Stimulated activated CD8-positive, alpha-beta memory T cell treated with anti-CD3 and anti-CD28 coated beads, Interleukin-7, amount 100 ng/mL, for 1 hour (primary cell): ENCODE data around the gene NBEA.

ENCODE experiments used
- DNase-seq, 2 donors: peaks; one replicate each; pipeline ENCODE4 v3.0.0-alpha.2; 2020; ENCODE audit warnings: low read depth in 2 of 2

Gene NBEA

GRCh38 chr13:35514061-35514477, 572.0 kb downstream of the NBEA start:
- DNase-seq: no peak

GRCh38 chr13:35514801-35515502, 572.9 kb downstream of the NBEA start:
- no peak for DNase-seq

- DNase-seq: no peak
Observed at GRCh38 chr13:35518337-35518946, 576.4 kb downstream of the NBEA start.

GRCh38 chr13:35524171-35524570, 582.1 kb downstream of the NBEA start:
- no peak for DNase-seq

DNA sequence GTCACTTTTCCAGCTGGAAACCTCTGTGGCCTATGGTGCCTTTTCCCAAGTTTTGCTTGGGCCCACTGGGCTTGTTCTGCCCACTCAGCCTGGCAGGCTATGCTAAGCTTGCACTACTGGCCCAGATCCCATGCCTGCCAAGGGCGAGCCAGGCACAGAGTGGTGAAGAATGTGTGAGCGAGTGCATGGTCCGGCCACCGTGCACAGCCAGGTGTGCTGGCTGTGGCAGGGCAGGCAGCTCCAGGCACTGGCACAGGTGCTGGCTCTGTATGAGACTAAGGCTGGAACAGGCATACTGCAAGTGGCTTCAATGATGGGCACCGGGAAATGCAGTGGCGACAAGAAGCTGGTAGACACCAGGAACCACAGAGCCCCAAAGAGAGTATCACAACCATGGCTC, 584.5 kb downstream of the NBEA start:
- no peak for DNase-seq

GRCh38 chr13:35527451-35527850, 585.4 kb downstream of the NBEA start:
- no peak for DNase-seq

DNA sequence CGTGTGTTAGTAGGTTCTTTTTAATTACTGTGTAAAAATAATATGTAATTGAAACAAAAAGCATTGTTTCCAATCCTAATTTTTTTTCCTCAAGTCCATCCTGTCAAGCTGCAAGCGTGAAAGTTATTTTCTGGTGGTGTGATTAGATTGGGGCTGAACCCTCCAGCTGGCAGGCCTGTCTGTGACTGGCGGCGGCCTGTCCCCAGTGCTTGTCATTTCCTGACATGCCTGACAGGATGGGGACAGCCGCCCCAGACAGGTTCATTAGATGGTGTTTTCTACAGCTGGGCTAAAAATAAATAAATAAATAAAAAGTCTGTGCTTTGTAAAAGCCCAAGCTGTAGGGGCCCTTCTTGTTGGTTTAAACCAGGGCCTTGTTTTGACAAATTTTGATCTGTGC, 588.1 kb downstream of the NBEA start:
- no peak for DNase-seq

DNA sequence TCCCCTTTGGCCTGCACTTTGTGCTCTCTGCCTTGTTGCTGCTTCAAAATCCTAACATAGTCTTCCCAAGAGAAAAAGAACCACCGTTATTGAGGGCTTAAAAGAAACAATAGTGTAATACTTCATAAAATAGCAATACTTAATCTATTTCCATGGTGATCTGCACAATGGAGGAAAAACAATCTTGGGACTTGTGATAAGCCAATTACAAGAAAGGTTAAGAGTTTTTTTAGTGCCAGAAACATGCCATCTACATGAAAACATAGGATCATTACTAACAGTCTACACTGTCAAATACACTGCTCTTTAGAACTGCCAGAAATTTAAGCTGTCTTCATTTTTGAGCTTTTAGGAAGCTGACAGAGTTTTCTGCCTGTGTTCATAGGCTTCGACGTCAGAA, 588.5 kb downstream of the NBEA start:
- DNase-seq: no peak

- DNase-seq: no peak
Observed at GRCh38 chr13:35531526-35531925, 589.5 kb downstream of the NBEA start.

DNA sequence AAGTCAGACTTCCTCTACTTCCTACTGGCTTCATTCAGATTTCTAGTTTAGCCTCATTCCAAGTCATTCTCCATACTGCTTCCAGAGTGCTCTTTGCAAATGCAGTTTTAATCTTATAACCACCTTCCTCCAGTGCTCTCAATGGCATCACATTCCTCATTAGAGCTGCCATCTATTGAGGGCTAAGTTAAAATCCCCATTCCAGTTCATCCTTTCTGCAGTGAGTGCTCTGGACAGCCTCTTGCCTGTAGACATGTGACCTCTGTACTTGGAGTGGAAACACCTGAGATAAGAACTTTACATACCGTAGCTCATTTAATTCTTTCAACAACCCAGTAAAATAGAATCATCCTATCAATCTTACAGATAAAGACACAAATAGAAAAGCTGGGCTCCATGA, 592.3 kb downstream of the NBEA start:
- no peak for DNase-seq

DNA sequence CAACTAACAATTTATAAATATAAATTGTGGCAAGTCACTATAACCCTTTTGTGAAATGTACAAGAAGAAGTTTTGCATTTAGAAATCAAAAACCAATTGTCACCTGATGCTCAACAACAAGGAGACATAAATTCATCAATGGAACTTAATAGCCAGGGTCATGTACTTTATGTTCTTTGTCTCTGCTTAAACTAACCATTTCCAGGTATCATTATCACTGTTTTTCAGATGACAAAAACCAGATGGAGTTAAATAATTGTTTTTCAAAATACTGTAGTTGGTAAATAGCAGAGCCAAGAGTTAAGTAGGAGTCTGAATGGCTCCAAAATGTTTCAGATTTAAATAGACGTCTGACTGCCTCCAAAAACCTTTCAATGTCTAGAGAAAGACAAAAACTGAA, 606.7 kb downstream of the NBEA start:
- DNase-seq: no peak

DNA sequence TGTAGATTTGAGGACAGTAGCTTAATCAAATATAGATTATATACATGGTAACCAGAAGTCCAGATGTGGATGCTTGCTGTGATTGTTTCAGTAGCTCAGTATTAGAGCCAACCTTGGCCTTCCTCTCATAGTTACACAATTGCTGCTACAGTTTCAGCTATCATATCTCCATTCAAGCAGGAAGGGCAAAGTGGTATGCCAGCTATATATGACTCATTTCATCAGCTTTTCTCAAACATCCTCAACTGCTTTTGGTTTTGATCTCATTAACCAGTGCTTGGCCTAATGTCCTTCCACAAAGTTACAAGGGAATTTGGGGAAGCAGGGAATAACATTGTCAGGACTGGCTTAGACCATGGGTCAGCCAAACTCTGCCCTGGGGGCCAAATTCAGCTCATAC, 607.4 kb downstream of the NBEA start:
- DNase-seq: no peak

GRCh38 chr13:35552172-35552844, 610.2 kb downstream of the NBEA start:
- DNase-seq: no peak

DNA sequence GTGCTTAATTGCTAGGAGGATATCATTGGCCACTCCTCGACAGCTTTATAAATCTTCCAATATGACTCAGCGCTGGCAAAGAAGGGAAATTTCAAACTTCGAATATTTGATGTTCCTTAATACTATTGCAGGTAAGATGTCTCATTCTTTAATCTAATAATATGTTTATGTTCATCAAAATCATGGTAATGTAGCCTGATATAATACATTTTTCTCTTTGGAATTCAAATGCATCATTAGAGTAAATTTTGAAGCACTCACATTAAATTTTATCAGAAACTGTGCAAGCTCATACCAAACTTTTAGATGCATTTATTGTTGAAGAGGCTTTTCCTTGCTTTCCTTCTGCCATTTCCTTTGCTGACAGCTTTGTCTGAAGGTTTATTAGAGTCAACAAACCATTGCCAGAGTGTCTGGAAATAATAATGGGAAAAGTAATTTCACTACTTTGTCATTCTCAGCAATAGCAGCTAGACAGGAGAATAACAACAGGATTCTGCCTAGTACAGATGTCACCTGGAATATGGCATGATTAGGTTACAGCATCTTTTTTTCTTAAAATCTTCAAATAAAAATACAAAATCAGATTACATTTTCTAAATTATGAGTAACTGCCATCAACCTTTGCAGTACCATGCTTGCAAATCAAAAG, 613.0 kb downstream of the NBEA start:
- DNase-seq: no peak

GRCh38 chr13:35557475-35557874, 615.4 kb downstream of the NBEA start:
- no peak for DNase-seq

- no peak for DNase-seq
Observed at GRCh38 chr13:35561540-35561939, 619.5 kb downstream of the NBEA start.

- no peak for DNase-seq
Observed at GRCh38 chr13:35565273-35565672, 623.2 kb downstream of the NBEA start.

DNA sequence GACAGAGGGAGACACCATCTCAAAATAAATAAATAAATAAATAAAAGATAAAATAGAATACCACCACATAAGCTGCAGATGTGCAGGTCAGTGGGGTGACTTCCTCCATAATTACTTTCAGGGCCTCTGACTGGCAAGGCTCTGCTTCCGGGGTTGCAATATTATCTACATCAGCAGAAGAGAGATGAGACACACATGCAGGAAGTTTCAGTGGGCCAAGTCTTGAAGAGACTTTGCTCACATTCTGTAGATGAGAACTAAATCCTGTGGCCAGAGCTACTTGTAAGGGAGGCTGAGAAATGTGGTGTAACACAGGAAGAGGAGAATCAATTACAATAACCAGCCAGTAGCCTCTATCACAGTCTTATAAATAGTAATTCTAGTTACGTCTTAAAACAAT, 624.3 kb downstream of the NBEA start:
- DNase-seq: no peak

- no peak for DNase-seq
Observed at GRCh38 chr13:35567406-35567980, 625.4 kb downstream of the NBEA start.

DNA sequence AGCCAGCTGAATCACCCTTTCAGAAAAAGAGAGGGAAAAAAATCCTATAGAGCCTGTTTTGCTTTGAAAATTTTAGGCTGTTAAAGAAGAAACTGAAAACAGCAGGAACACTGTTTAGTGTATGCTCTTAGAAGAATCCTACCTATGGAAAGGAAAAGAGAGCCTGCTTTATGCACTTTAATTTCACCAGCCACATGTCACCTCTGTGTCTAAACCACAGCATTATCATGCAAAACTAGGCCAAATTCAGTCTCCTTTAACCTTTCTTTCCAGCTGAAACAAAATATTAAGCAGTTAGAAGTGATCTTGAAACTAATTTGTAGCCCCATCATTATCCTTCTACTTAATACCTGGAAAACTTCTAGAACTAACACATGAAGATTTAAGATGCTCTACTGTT, 631.6 kb downstream of the NBEA start:
- DNase-seq: no peak

DNA sequence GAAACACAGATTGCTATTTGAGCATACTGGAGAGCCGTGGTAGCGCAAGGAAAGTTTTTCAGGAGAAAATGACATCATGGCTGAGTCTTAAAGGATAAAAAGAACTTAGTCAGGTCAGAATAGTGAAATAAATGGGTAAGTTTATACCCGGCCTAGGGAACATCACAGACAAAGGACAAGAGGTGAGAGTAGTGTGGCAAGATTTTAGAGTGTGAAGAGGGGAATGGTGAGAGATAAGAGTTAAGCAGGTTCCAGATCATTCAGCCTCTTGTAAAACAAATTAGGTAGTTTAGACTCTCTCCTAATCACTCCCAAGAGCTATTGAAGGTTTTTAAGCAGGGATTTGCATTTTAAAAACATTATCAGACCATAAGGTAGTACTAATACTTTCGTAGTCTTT, 650.4 kb downstream of the NBEA start:
- DNase-seq: no peak

DNA sequence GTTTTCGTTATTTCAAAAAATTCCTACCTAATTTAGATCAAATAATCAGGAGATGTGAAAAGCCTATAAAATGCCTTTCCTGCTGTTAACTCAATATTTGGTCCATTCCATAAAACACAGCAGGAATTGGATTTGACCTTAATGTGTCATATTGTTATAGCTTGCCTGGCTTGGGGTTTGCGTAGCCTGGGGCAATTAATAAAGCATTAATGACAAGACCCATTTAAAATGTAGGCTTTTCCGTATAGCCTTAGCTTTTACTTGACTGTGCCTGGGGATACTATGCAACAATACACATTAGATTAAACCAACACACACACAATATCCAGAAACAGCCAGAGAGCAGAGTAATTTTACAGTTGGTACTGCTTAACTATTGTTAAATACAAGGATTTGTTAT, 651.6 kb downstream of the NBEA start:
- no peak for DNase-seq
